Activated B cell treated with CpG ODN at 0.5 μM for 24 hours (primary cell): ENCODE results near the gene CERS4. TPM values are rescaled to one million over a fixed set of nuclear protein-coding genes. Genes with fewer than 3 reads are reported as not detected.
"Not testable (repeated sequence)": the region's sequence is repeated elsewhere in the genome, so short reads cannot be mapped to it uniquely, and the experiment has no call there.

Experiments used
- ATAC-seq: fragments of 200-7000 bp; cut with Tn5 transposase; one replicate; pipeline ENCODE4 v1.10.0; 2021; ENCODE audit warnings: low read depth, mild to moderate bottlenecking, moderate library complexity
- CTCF ChIA-PET: fragments of 350-600 bp; sonication (Branson Sonifier 250); formaldehyde crosslinking; loops from one replicate; lab custom pipeline; 2021; ENCODE audit warnings: antibody characterized with exemption; lab: Charles Lee
- POLR2A ChIA-PET: fragments of 350-600 bp; sonication (Branson Sonifier 250); formaldehyde crosslinking; loops from one replicate; lab custom pipeline; 2021; ENCODE audit warnings: antibody characterized with exemption; lab: Charles Lee
- DNase-seq: peaks from one replicate; pipeline ENCODE4 v3.0.0; 2022
- H3K27ac Mint-ChIP-seq: one replicate; pipeline ENCODE4 v1.8.0; 2020; ENCODE audit warnings: mixed read lengths
- H3K27me3 Mint-ChIP-seq: one replicate; pipeline ENCODE4 v1.8.0; 2021; ENCODE audit warnings: mixed read lengths
- H3K36me3 Mint-ChIP-seq: one replicate; pipeline ENCODE4 v1.8.0; 2021; ENCODE audit warnings: low read depth, mixed read lengths
- H3K4me1 Mint-ChIP-seq: one replicate; pipeline ENCODE4 v1.8.0; 2021; ENCODE audit warnings: mixed read lengths
- H3K4me3 Mint-ChIP-seq: one replicate; pipeline ENCODE4 v1.8.0; 2020; ENCODE audit warnings: mild to moderate bottlenecking, mixed read lengths
- H3K9me3 Mint-ChIP-seq: one replicate; pipeline ENCODE4 v1.8.0; 2020; ENCODE audit warnings: mixed read lengths
- intact Hi-C: fragments of 100-400 bp; cut with micrococcal nuclease; formaldehyde crosslinking; loops from one replicate; pipeline ENCODE4 v1.15.1; 2024
- total RNA-seq: library from RNA; stranded (reverse); gene quantifications from 2 replicates; pipeline ENCODE4 v1.2.3, GENCODE V29; 2022
- TF ChIP-seq, protein P1 (sequence below): fragments of 200-600 bp; IDR thresholded peaks from one replicate; pipeline ENCODE4 v1.8.0; 2022; ENCODE audit warnings: antibody characterized with exemption, mild to moderate bottlenecking

Gene CERS4
- total RNA-seq, 1 donor from 2014 or later = 112 TPM

DNA sequence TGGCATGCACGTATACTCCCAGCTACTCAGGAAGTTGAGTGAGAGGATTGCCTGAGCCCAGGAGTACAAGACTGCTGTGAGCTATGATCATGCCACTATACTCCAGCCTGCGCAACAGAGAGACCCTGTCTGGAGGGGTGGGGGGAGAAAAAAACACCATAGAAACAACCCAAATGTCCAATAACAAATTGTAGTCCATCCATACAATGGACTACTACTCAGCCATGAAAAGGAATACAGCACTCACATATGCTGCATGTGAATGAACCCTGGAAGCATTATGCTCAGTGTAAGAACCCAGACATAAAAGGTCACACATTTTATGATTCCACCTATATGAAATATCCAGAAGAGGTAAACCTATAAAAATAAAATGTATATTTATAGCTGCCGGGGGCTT, 56.7 kb downstream of the CERS4 start:
- Mint-ChIP-seq H3K4me3 (no peak overlapping the region), H3K27ac (no peak overlapping the region), H3K9me3 (no peaks in the 10 kb centered on the region), H3K36me3 (peaks cover 12% of the 10 kb centered on the region), H3K4me1 (peaks cover 20% of the 10 kb centered on the region), H3K27me3 (no peaks in the 10 kb centered on the region)
- DNase-seq = no peak
- intact Hi-C loops = loop anchor here (10.0 kb wide), 2 partner anchors 59 to 129 kb away; partner anchors contain the start of genes NDUFA7, RAB11B and RPS28
- ChIA-PET CTCF (interaction anchor here (0.6 kb wide), 1 partner anchor 429 kb away, joined by 4 read pairs; no protein-coding TSS in a partner anchor), POLR2A (interaction anchor here (0.5 to 0.7 kb wide), 2 partner anchors 71 to 175 kb away, joined by 3 to 4 read pairs; no protein-coding TSS in a partner anchor)
- ATAC-seq = no peak
- TF ChIP-seq, protein P1, sequence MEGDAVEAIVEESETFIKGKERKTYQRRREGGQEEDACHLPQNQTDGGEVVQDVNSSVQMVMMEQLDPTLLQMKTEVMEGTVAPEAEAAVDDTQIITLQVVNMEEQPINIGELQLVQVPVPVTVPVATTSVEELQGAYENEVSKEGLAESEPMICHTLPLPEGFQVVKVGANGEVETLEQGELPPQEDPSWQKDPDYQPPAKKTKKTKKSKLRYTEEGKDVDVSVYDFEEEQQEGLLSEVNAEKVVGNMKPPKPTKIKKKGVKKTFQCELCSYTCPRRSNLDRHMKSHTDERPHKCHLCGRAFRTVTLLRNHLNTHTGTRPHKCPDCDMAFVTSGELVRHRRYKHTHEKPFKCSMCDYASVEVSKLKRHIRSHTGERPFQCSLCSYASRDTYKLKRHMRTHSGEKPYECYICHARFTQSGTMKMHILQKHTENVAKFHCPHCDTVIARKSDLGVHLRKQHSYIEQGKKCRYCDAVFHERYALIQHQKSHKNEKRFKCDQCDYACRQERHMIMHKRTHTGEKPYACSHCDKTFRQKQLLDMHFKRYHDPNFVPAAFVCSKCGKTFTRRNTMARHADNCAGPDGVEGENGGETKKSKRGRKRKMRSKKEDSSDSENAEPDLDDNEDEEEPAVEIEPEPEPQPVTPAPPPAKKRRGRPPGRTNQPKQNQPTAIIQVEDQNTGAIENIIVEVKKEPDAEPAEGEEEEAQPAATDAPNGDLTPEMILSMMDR = no peak

DNA sequence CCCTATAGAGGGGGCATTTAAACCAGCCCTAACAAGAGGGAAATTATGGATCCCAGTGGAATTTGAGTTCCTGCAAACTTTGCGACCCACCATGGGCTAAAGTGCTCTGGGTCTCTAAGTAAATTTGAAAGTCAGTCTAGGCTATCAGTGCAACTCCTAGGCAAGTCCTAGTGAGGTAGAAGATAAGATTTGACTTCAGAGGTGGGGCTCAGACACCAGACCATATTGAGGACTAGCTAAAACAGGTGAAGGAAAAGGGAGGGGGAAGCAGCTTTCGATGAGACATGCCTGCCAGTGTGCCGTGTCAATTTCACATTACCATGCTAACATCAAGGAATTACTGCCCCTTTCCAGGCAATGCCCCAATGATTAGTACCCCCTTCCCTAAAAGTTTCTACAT, 60.6 kb downstream of the CERS4 start:
- peaks cover 20% of the 10 kb centered on the region for H3K4me1 Mint-ChIP-seq
- no peaks in the 10 kb centered on the region for H3K9me3 Mint-ChIP-seq
- ATAC-seq (no peak), DNase-seq (no peak)
- intact Hi-C loops = loop anchor here (10.0 kb wide), 2 partner anchors 55 to 125 kb away; partner anchors contain the start of genes NDUFA7, RAB11B and RPS28
- POLR2A ChIA-PET = interaction anchor here (2.2 kb wide), 1 partner anchor 51 kb away, joined by 6 read pairs; no protein-coding TSS in a partner anchor
- peak overlapping the region; percentile 96 for H3K27ac Mint-ChIP-seq
- H3K27me3 Mint-ChIP-seq = no peaks in the 10 kb centered on the region
- peak overlapping the region; percentile 89 for H3K4me3 Mint-ChIP-seq
- CTCF ChIA-PET = interaction anchor here (1.1 kb wide), 1 partner anchor 52 kb away, joined by 5 read pairs; the partner anchor contains the start of genes NDUFA7 and RPS28
- TF ChIP-seq, protein P1 = no peak
- H3K36me3 Mint-ChIP-seq = no peaks in the 10 kb centered on the region

GRCh38 chr19:8276508-8276907, 67.3 kb downstream of the CERS4 start:
- H3K36me3 Mint-ChIP-seq, H3K27ac Mint-ChIP-seq, intact Hi-C loops, H3K4me1 Mint-ChIP-seq, H3K4me3 Mint-ChIP-seq, H3K27me3 Mint-ChIP-seq, POLR2A ChIA-PET, DNase-seq, CTCF ChIA-PET, H3K9me3 Mint-ChIP-seq: not testable (repeated sequence)
- peak; percentile 65 for ATAC-seq

GRCh38 chr19:8291337-8291736, 82.2 kb downstream of the CERS4 start:
- DNase-seq, H3K9me3 Mint-ChIP-seq, H3K4me1 Mint-ChIP-seq, H3K4me3 Mint-ChIP-seq, intact Hi-C loops, CTCF ChIA-PET, H3K27ac Mint-ChIP-seq, H3K27me3 Mint-ChIP-seq, H3K36me3 Mint-ChIP-seq, POLR2A ChIA-PET: not testable (repeated sequence)
- peak; percentile 73 for ATAC-seq

DNA sequence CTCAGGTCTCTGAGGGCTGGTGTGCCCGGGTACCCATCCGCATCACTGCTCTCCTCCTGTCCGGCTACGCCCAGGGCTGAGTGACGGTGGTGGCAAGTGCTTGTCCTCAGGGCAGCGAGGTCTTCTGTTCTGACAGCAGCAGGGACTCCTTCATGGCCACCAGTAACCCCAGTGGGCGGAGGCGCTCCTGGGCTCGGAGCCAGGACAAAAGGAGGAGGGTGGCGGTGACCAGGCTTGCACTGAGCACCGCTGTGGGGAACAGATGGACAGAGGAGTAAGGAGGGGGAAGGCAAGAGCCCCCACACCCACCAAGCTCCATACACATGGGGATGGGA, 93.2 kb downstream of the CERS4 start:
- ChIA-PET POLR2A (no interaction called here), CTCF (no interaction called here)
- DNase-seq (peak; percentile 14), ATAC-seq (no peak)
- Mint-ChIP-seq H3K4me1 (peaks cover 13% of the 10 kb centered on the region), H3K36me3 (peaks cover 8% of the 10 kb centered on the region), H3K27ac (no peak overlapping the region), H3K27me3 (no peaks in the 10 kb centered on the region), H3K4me3 (no peak overlapping the region), H3K9me3 (no peaks in the 10 kb centered on the region)
- intact Hi-C loops = no loop called here
- TF ChIP-seq, protein P1 = no peak

- intact Hi-C loops = no loop called here
- POLR2A ChIA-PET = interaction anchor here (0.5 to 0.7 kb wide), 2 partner anchors 35 to 1039 kb away, joined by 10 to 12 read pairs; no protein-coding TSS in a partner anchor
Measured at GRCh38 chr19:8302734-8303133, 93.6 kb downstream of the CERS4 start.

More at GRCh38 chr19:8302734-8303133, 93.6 kb downstream of the CERS4 start:
- no peaks in the 10 kb centered on the region for H3K9me3 Mint-ChIP-seq
- TF ChIP-seq, protein P1 = no peak
- no peak overlapping the region for H3K27ac Mint-ChIP-seq
- peaks cover 17% of the 10 kb centered on the region for H3K4me1 Mint-ChIP-seq
- DNase-seq (peak; percentile 13), ATAC-seq (no peak)
- no peaks in the 10 kb centered on the region for H3K27me3 Mint-ChIP-seq
- H3K4me3 Mint-ChIP-seq = no peak overlapping the region
- peaks cover 8% of the 10 kb centered on the region for H3K36me3 Mint-ChIP-seq
- CTCF ChIA-PET = no interaction called here
